ENCODE results near the gene INPP5D.
"Not testable (repeated sequence)": the region's sequence is repeated elsewhere in the genome, so short reads cannot be mapped to it uniquely, and the experiment has no call there.

INPP5D gene

DNA sequence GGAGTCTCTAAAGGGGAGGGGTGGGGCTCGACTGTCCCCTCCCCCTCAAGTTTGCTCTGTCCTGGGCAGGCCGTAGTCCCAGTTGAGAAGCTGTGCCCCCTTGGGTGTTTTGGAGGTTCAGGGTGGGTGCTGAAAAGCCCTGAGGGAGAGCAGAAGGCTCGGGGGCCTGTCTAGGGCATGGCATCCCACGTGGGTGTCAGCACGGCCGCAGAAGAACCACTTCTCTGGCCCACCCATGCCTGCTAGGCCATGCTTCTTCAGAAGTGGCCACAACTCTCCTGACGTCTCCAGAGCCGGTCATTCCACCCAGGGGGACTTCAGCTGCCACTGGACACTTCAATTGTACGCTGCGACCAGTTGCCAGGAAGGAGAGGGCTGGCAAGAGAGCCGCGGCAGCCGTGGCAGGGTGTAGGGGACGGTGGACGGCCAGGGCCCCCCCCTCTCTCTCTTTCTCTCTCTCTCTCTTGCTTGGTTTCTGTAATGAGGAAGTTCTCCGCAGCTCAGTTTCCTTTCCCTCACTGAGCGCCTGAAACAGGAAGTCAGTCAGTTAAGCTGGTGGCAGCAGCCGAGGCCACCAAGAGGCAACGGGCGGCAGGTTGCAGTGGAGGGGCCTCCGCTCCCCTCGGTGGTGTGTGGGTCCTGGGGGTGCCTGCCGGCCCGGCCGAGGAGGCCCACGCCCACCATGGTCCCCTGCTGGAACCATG is at the start of gene INPP5D:
Gene INPP5D, plus strand, starts transcription at position 546 of the 704 bp plus-strand sequence. Its CDS starts 137 bp downstream, at position 683.
- no peak for DNase-seq (ENCODE audit: low read depth)

- DNase-seq (ENCODE audit: low read depth), result no peak
Observed at GRCh38 chr2:233010569-233011267, 49.4 kb upstream of the INPP5D start.

- no peak for DNase-seq (ENCODE audit: low read depth)
Observed at GRCh38 chr2:233011268-233011650, 48.9 kb upstream of the INPP5D start.

DNA sequence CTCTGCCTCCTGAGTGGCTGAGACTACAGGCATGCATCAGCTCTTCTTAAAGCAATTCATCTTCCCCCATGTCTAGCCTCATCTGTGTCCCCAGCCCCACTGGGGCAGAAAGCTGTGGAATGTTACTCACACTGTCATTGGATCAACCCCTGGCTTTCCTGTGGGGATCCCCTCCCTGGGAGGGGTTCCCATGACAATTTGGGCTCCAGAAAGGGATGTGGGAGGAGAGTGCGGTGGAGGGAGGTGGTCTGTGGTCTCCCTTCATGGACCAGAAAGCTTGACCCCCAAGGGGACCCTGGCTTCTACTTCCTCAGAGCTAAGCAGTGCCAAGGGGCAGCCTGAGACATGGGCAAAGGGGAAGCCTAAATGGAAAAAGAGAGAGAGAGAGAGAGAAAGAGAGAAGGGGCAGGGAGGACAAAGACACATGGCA is 48.4 kb upstream of the INPP5D start:
- DNase-seq (ENCODE audit: low read depth), result no peak

DNA sequence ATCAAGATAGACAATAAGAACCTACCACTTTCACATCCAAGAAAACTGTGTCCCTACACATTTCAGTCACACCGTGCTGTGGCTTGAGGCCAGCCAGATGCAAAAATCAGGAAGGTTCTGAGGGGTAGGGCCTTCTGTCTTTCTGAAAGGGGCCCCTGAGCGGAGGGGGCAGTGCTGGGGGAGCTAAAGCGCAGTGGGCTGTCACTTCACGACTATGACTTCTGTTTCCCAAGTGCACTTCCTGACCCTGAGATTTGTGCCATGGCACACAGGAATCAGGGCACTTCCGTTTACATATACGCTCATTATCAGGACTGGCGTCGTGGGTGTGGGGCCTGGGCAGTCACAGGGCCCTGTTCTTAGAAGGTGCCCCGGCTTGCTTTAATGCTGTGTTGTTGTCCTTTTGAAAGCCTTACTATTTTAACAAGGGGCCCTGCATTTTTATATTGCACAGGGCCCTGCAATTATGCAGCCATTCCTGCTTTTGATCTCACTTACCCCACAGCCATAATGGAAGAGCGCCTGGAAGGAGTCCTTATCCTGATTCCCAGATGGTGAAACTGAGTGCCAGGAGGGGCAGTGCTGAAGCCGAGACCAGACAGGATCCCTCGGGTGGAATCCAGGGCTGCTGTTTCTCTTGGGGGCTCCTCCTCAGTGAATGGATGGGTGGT is 47.7 kb upstream of the INPP5D start:
- DNase-seq (ENCODE audit: low read depth), result no peak

GRCh38 chr2:233013027-233013461 is 47.1 kb upstream of the INPP5D start, which contains the start of gene NGEF:
TSS of gene NGEF (minus strand) at chr2:233013256. CDS start at chr2:232974890, 38,366 bp downstream.
- DNase-seq (ENCODE audit: low read depth), result no peak

DNA sequence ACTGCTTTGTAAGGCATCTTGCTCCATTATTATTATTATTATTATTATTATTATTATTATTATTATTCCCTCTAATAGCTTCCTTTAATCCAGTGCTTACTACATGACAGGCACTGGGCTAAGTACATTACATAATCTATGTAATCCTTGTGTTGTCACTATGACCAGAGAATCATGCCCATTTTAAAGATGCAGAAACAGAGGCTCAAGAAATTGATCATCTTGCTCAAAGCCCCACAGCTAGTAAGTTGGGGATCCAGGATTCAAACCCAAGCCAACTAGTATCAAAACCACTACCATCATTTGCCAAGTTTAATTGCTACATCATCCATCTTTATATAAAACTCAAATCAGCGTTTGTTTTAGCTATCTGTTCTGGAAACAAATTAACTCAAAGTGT is 46.5 kb upstream of the INPP5D start:
- no peak for DNase-seq (ENCODE audit: low read depth)

GRCh38 chr2:233015019-233015645 is 45.0 kb upstream of the INPP5D start:
- no peak for DNase-seq (ENCODE audit: low read depth)

GRCh38 chr2:233017947-233018346 is 42.2 kb upstream of the INPP5D start:
- DNase-seq (ENCODE audit: low read depth), result no peak

DNA sequence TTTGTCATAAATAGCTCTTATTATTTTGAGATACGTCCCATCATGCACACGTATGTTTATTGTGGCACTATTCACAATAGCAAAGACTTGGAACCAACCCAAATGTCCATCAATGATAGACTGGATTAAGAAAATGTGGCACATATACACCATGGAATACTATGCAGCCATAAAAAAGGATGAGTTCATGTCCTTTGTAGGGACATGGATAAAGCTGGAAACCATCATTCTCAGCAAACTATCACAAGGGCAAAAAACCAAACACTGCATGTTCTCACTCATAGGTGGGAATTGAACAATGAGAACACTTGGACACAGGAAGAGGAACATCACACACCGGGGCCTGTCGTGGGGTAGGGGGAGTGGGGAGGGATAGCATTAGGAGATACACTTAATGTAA is 40.5 kb upstream of the INPP5D start:
- not testable (repeated sequence) for DNase-seq (ENCODE audit: low read depth)

DNA sequence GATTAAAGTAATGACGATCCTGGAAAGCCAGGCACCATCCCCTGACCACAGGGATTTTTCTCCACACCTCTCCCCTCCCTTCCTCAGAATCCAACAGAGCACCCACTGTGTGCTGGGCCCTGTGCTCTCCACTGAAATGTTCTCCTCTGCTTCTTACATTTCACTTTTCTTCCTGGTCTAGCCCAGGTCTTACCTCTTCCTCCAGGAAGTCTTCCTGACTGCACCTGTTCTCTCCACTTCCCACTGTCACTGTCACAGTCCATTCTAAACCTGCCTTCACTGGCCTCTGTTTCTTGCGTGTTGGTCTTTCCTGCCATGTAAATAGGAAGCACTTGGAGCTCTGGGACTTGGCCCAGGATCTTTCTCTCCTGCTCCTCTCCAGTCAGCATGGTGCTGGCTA is 39.7 kb upstream of the INPP5D start:
- no peak for DNase-seq (ENCODE audit: low read depth)

DNA sequence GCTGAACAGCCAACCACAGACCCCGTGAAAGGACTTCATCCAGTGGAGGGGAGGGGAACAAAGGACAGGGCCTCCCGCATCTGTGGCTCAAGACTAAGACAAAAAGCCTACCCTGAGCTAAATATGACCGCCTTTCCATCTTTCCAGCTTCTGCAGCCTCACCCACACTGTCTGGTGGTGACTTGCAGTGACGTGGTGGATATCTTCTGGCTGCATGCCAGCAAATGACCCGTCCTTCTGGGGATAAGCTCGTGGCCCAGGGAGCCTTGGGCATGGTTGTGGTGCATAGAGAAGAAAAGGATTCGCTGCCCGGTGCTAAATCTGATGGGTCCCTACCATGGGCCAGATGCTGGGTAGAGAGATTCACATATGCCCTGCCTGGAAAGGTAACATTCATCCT is 38.4 kb upstream of the INPP5D start:
- peak; percentile 9 for DNase-seq (ENCODE audit: low read depth)

DNA sequence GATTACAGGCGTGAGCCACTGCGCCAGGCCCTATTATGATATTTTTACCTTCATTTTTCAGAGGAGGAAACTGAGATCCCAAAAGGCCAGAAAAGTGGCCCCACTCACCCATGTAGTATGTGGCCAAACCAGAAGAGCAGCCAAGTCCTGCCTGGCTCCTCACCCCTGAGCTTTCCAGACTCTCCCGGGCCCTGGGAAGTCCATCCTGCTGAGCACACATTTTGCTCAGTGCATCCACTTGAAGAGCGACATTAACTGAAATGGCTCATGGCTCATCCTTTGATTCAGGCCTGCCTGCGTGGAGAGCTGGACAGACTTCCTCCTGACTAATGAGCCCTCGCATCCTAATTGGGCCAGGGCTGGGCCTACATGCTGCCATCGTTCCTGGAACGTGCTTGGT is 37.6 kb upstream of the INPP5D start:
- DNase-seq (ENCODE audit: low read depth), result no peak

DNA sequence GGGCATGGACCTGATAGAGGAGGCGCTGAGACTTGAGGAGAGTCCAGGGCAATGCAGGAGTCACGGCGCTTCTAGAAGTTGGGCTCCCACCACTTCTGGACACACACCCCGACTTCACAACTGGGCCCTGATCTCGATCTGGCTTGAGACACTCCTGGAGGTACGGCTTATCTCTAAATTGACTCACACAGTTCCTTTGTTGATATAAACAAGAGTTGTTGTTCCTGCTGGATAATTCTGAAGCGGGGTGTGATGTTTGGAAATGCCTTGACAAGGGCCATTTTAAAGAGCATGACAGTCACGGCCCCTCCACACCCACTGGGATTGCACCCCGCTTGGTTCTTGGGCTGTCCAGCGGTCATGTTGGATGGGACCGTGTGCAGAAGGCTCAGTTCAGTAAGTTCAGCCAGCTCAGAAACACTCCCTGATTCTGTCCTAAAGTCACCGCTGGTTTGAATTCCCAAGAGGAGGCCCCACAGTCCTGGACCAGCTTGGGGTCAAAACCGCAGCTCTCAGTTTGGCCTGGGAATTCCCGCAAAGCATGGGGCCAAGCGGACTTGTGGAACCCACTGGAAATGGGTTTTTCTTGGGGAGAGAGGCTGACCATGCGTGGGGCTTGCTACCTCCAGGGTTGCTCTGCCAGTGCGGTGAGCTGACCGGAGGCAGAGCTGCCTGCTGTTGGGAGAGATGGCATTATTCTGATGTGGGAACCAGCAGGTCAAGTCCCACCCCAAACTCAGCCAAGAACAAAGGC is 37.0 kb upstream of the INPP5D start:
- no peak for DNase-seq (ENCODE audit: low read depth)

GRCh38 chr2:233023761-233024410 is 36.3 kb upstream of the INPP5D start:
- no peak for DNase-seq (ENCODE audit: low read depth)

GRCh38 chr2:233025706-233026105 is 34.4 kb upstream of the INPP5D start:
- peak; percentile 36 for DNase-seq (ENCODE audit: low read depth)

DNA sequence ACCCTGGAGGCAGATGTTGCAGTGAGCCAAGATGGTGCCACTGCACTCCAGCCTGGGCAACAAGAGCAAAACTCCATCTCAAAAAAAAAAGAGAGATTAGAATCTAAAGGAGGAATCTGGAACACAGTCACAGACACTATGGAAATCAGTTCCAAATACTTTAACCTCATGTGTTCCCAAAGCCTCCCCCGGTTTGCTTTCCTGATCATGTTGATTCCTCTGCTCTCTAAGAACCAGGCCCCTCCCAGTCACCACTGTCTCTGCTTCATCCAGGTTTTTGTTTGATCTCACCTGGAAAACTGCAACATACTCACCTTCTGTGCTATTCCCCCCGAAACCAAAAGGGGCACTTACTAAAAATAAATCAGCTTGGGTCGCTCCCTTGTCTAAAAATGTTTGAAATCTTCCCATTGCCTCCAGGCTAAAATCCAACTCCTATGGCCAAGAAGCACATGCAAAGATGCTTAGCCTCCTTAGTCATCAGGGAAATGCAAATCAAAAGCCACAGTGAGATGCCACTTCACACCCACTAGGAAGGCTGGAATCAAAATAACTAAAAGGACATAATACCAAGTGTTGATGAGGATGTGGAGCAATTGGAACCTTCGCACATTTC is 33.8 kb upstream of the INPP5D start:
- DNase-seq (ENCODE audit: low read depth), result peak; percentile 63

DNA sequence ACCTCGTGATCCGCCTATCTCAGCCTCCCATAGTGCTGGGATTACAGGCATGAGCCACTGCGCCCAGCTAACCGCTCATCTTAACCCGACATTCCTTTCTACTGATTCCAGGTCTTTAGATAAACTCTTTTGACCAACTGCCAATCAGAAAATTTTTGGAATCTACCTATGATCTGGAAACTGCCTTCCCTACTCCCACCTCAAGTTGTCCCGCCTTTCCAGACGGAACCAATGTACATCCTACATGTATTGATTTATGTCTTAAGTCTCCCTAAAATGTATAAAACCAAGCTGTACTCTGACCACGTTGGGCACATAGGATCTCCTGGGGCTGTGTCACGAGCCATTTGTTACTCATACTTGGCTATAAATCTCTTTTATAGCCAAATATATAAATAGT is 30.8 kb upstream of the INPP5D start:
- DNase-seq (ENCODE audit: low read depth), result no peak

- no peak for DNase-seq (ENCODE audit: low read depth)
Observed at GRCh38 chr2:233031556-233032500, 28.3 kb upstream of the INPP5D start.
